B cell (primary cell): Measurements from ENCODE around the gene MMRN2. TPM values are rescaled to one million over a fixed set of nuclear protein-coding genes. Genes with fewer than 3 reads are reported as not detected.
"Not testable (repeated sequence)": the region's sequence is repeated elsewhere in the genome, so short reads cannot be mapped to it uniquely, and the experiment has no call there.

ENCODE experiments used
- ATAC-seq: fragments of 200-7000 bp; cut with Tn5 transposase; one replicate; pipeline ENCODE4 v1.10.0; 2021; ENCODE audit warnings: low read depth, mild to moderate bottlenecking, moderate number of reproducible peaks, moderate library complexity
- CTCF ChIA-PET: fragments of 350-600 bp; sonication (Branson Sonifier 250); formaldehyde crosslinking; loops from one replicate; lab custom pipeline; 2021; ENCODE audit warnings: antibody characterized with exemption, inconsistent platforms; lab: Charles Lee
- POLR2A ChIA-PET: fragments of 350-600 bp; sonication (Branson Sonifier 250); formaldehyde crosslinking; loops from one replicate; lab custom pipeline; 2021; ENCODE audit warnings: antibody characterized with exemption; lab: Charles Lee
- DNase-seq: peaks from one replicate; pipeline ENCODE4 v3.0.0; 2013
- H2AFZ ChIP-seq: 2 replicates; pipeline ENCODE4 v1.6.1; 2012; ENCODE audit warnings: mild to moderate bottlenecking, low read depth, low read length; ENCODE audit not compliant: insufficient read depth, poor library complexity, severe bottlenecking
- H3K27ac ChIP-seq, 2 donors: 1 replicate in 1 of 2; 2 replicates in 1 of 2; pipeline ENCODE4 v1.5.1; 2012 to 2013; ENCODE audit warnings: low read length in 2 of 2, mild to moderate bottlenecking in 2 of 2, moderate library complexity in 1 of 2
- H3K27me3 ChIP-seq, 4 experiments: fragments of 200-600 bp in 1 of 4; sonication (generic) in 1 of 4; replicated peaks in 1 of 4; 1 replicate in 2 of 4; 2 replicates in 2 of 4; pipeline versions ENCODE4 v1.6.1 to v1.7.0; 2013 to 2016; ENCODE audit warnings: low read length in 3 of 4, mild to moderate bottlenecking in 2 of 4, mixed read lengths in 1 of 4, moderate library complexity in 1 of 4; ENCODE audit not compliant: insufficient read depth in 4 of 4, control insufficient read depth in 3 of 4; ENCODE audit errors: control extremely low read depth in 1 of 4
- H3K36me3 ChIP-seq, 2 experiments: replicated peaks in 1 of 2; 1 replicate in 1 of 2; 2 replicates in 1 of 2; pipeline versions ENCODE4 v1.6.1 to v1.7.1; 2013; ENCODE audit warnings: low read length in 1 of 2; ENCODE audit not compliant: insufficient read depth in 2 of 2, control insufficient read depth in 1 of 2; ENCODE audit errors: control extremely low read depth in 1 of 2, extremely low read depth in 1 of 2
- H3K4me1 ChIP-seq, 2 donors: fragments of 200-600 bp in 1 of 2; sonication (generic) in 1 of 2; 1 replicate in 1 of 2; 2 replicates in 1 of 2; pipeline versions ENCODE4 v1.5.1 to v1.6.1; 2013 to 2017; ENCODE audit warnings: low read length in 2 of 2; ENCODE audit not compliant: control insufficient read depth in 2 of 2, insufficient read depth in 2 of 2
- H3K4me2 ChIP-seq: replicated peaks from 2 replicates; pipeline ENCODE3; 2012; ENCODE audit warnings: mild to moderate bottlenecking, low read depth, low read length; ENCODE audit not compliant: poor library complexity, severe bottlenecking
- H3K4me3 ChIP-seq, 5 experiments: fragments of 200-600 bp in 1 of 5; sonication (generic) in 1 of 5; 1 replicate in 3 of 5; 2 replicates in 2 of 5; pipeline versions ENCODE4 v1.5.1 to v1.7.0; 2011 to 2016; ENCODE audit warnings: low read length in 4 of 5, mild to moderate bottlenecking in 4 of 5, low read depth in 2 of 5, control low read depth in 1 of 5, moderate library complexity in 1 of 5; ENCODE audit not compliant: insufficient read depth in 1 of 5; ENCODE audit errors: control extremely low read depth in 1 of 5, extremely low read depth in 1 of 5
- H3K79me2 ChIP-seq: fragments of 200-600 bp; sonication (generic); one replicate; pipeline ENCODE4 v1.6.0; 2016; ENCODE audit warnings: low read length; ENCODE audit not compliant: control insufficient read depth, insufficient read depth
- H3K9ac ChIP-seq: fragments of 200-600 bp; sonication (generic); 2 replicates; pipeline ENCODE4 v1.6.1; 2017; ENCODE audit warnings: mild to moderate bottlenecking, low read length, moderate library complexity
- H3K9me3 ChIP-seq, 3 donors: one replicate each; pipeline versions ENCODE4 v1.6.1 to v1.7.1; 2013; ENCODE audit warnings: low read length in 2 of 3; ENCODE audit not compliant: control insufficient read depth in 2 of 3, insufficient read depth in 1 of 3; ENCODE audit errors: control extremely low read depth in 1 of 3
- H4K20me1 ChIP-seq: 2 replicates; pipeline ENCODE4 v1.6.0; 2012; ENCODE audit warnings: mild to moderate bottlenecking, low read length; ENCODE audit not compliant: insufficient read depth, control insufficient read depth, poor library complexity, severe bottlenecking
- H3K27ac Mint-ChIP-seq: one replicate; pipeline ENCODE4 v1.8.0; 2021; ENCODE audit warnings: mixed read lengths
- H3K27me3 Mint-ChIP-seq: one replicate; pipeline ENCODE4 v1.8.0; 2021; ENCODE audit warnings: mixed read lengths
- H3K4me1 Mint-ChIP-seq: one replicate; pipeline ENCODE4 v1.8.0; 2021; ENCODE audit warnings: mixed read lengths
- H3K4me3 Mint-ChIP-seq: one replicate; pipeline ENCODE4 v1.8.0; 2021; ENCODE audit warnings: mixed read lengths
- H3K9me3 Mint-ChIP-seq: one replicate; pipeline ENCODE4 v1.8.0; 2022; ENCODE audit warnings: mixed read lengths; ENCODE audit not compliant: insufficient read depth
- CTCF ChIP-seq: fragments of 200-600 bp; IDR thresholded peaks from one replicate; pipeline ENCODE4 v1.8.0; 2022; ENCODE audit warnings: antibody characterized with exemption, mild to moderate bottlenecking
- EZH2 ChIP-seq: IDR thresholded peaks from 2 replicates; pipeline ENCODE4 v1.6.1; 2012; ENCODE audit warnings: borderline replicate concordance, low read depth, mild to moderate bottlenecking, moderate library complexity, low read length; ENCODE audit not compliant: insufficient read depth, poor library complexity, severe bottlenecking
- WGBS: methylation state at CpG from one replicate; pipeline ENCODE4 v1.1.5; 2013; ENCODE audit warnings: missing lambda C conversion rate; ENCODE audit not compliant: insufficient coverage; 5-methylcytosine and 5-hydroxymethylcytosine counted together
- intact Hi-C: fragments of 100-400 bp; cut with micrococcal nuclease; formaldehyde crosslinking; loops from one replicate; pipeline ENCODE4 v1.10.0; 2022
- polyA plus RNA-seq: library from polyadenylated mRNA; depleted of rRNA; stranded (reverse); fragments of >200 nt; gene quantifications from 2 replicates; pipeline ENCODE4 v1.2.3, GENCODE V29; 2012
- total RNA-seq, 2 donors: library from RNA; stranded (reverse); fragments of 120-200 nt in 1 of 2; gene quantifications; 1 replicate in 1 of 2; 2 replicates in 1 of 2; pipeline versions ENCODE4 v1.2.3 to v1.2.4, GENCODE V29; 2013 to 2022

MMRN2 gene
- total and polyA plus RNA-seq, 2 donors (not counting 1 experiment from before 2014, with no cell fraction given): 1.0 to 1.1 TPM

- H3K36me3 ChIP-seq: no peaks in the 10 kb centered on the region
- 100% methylated on average over 1 of the region's 5 CpGs for WGBS
- Mint-ChIP-seq H3K27ac (no peak overlapping the region), H3K27me3 (peaks cover 8% of the 10 kb centered on the region), H3K4me3 (no peak overlapping the region), H3K4me1 (no peaks in the 10 kb centered on the region), H3K9me3 (no peaks in the 10 kb centered on the region)
- ChIA-PET CTCF (no interaction called here), POLR2A (interaction anchor here (0.5 kb wide), 1 partner anchor 473 kb away, joined by 3 read pairs; no protein-coding TSS in a partner anchor)
- H3K4me3 ChIP-seq: no peak overlapping the region
- H4K20me1 ChIP-seq: no peaks in the 10 kb centered on the region
- intact Hi-C loops: no loop called here
- TF ChIP-seq CTCF (no peak), EZH2 (no peak)
- no peak overlapping the region for H3K4me2 ChIP-seq
- no peak overlapping the region for H2AFZ ChIP-seq
- no peaks in the 10 kb centered on the region for H3K9me3 ChIP-seq
- H3K9ac ChIP-seq: no peak overlapping the region
- H3K4me1 ChIP-seq: no peaks in the 10 kb centered on the region
- H3K79me2 ChIP-seq: no peaks in the 10 kb centered on the region
- peaks cover 0 to 5% (median 0%) of the 10 kb centered on the region in 4 experiments for H3K27me3 ChIP-seq
- no peak for DNase-seq
- no peak overlapping the region for H3K27ac ChIP-seq
- no peak for ATAC-seq
These were observed 24.3 kb upstream of the MMRN2 start for GRCh38 chr10:86981716-86982115.

GRCh38 chr10:86981020-86981419 lies 23.6 kb upstream of the MMRN2 start:
- intact Hi-C loops, H3K4me1 Mint-ChIP-seq, H3K4me3 Mint-ChIP-seq, DNase-seq, H3K27ac Mint-ChIP-seq, H2AFZ ChIP-seq, H3K79me2 ChIP-seq, CTCF ChIA-PET, H3K4me3 ChIP-seq, H3K9me3 Mint-ChIP-seq, H3K27me3 ChIP-seq, H3K27me3 Mint-ChIP-seq, POLR2A ChIA-PET, ATAC-seq, H3K27ac ChIP-seq, H3K36me3 ChIP-seq, H3K9ac ChIP-seq, H3K4me1 ChIP-seq, H3K4me2 ChIP-seq, H4K20me1 ChIP-seq, H3K9me3 ChIP-seq: not testable (repeated sequence)
- WGBS: 94% methylated on average over 2 of the region's 6 CpGs
